H9 (cell line): ENCODE data around the gene C3orf20. TPM values are rescaled to one million over a fixed set of nuclear protein-coding genes. Genes with fewer than 3 reads are reported as not detected.
A peak's percentile ranks its signal among the peaks of the same experiment; 100 is the strongest.

ENCODE experiments used
- DNase-seq: peaks from one replicate; pipeline ENCODE4 v3.0.0-alpha.2; 2017
- H2AFZ ChIP-seq: one replicate; pipeline ENCODE4 v1.6.1; 2013; ENCODE audit warnings: mild to moderate bottlenecking, low read length, control low read depth, moderate library complexity
- H2AK5ac ChIP-seq: 2 replicates; pipeline ENCODE4 v1.6.1; 2013; ENCODE audit warnings: low read length, control low read depth, mixed read lengths; ENCODE audit not compliant: insufficient read length
- H2BK120ac ChIP-seq: one replicate; pipeline ENCODE4 v1.6.1; 2013; ENCODE audit warnings: low read depth, mild to moderate bottlenecking, low read length, control low read depth, inconsistent platforms; ENCODE audit not compliant: poor library complexity, severe bottlenecking
- H2BK12ac ChIP-seq: 2 replicates; pipeline ENCODE4 v1.6.1; 2013; ENCODE audit warnings: low read length, control low read depth, mixed read lengths, low read depth; ENCODE audit not compliant: insufficient read length
- H2BK15ac ChIP-seq: 2 replicates; pipeline ENCODE4 v1.6.1; 2013; ENCODE audit warnings: low read depth, low read length, control low read depth
- H2BK20ac ChIP-seq: one replicate; pipeline ENCODE4 v1.6.1; 2013; ENCODE audit warnings: low read depth, mild to moderate bottlenecking, low read length, control low read depth, inconsistent platforms; ENCODE audit not compliant: poor library complexity, severe bottlenecking
- H2BK5ac ChIP-seq: 2 replicates; pipeline ENCODE4 v1.6.1; 2013; ENCODE audit warnings: low read length, control low read depth, mixed read lengths; ENCODE audit not compliant: insufficient read length
- H3K14ac ChIP-seq: 2 replicates; pipeline ENCODE4 v1.6.1; 2013; ENCODE audit warnings: low read length, control low read depth; ENCODE audit not compliant: insufficient read depth
- H3K18ac ChIP-seq: 2 replicates; pipeline ENCODE4 v1.6.1; 2013; ENCODE audit warnings: low read depth, mild to moderate bottlenecking, mixed read lengths, low read length, control low read depth; ENCODE audit not compliant: insufficient read length
- H3K23ac ChIP-seq: 2 replicates; pipeline ENCODE4 v1.6.1; 2013; ENCODE audit warnings: low read length, control low read depth, mixed read lengths, low read depth; ENCODE audit not compliant: insufficient read length
- H3K23me2 ChIP-seq: 2 replicates; pipeline ENCODE4 v1.6.1; 2013; ENCODE audit warnings: low read depth, mild to moderate bottlenecking, mixed read lengths, low read length, control low read depth; ENCODE audit not compliant: insufficient read length, poor library complexity, severe bottlenecking
- H3K27ac ChIP-seq: 2 replicates; pipeline ENCODE4 v1.5.1; 2013; ENCODE audit warnings: low read length, control low read depth, mixed read lengths, low read depth; ENCODE audit not compliant: insufficient read length
- H3K27me3 ChIP-seq: 2 replicates; pipeline ENCODE4 v1.6.1; 2013; ENCODE audit warnings: low read length, control low read depth, inconsistent platforms; ENCODE audit not compliant: insufficient read depth
- H3K4ac ChIP-seq: 2 replicates; pipeline ENCODE4 v1.6.1; 2013; ENCODE audit warnings: low read depth, mild to moderate bottlenecking, control low read depth, inconsistent platforms, low read length, moderate library complexity
- H3K4me1 ChIP-seq: 2 replicates; pipeline ENCODE4 v1.6.1; 2013; ENCODE audit warnings: low read length, control low read depth, inconsistent platforms; ENCODE audit not compliant: insufficient read depth
- H3K4me2 ChIP-seq: 2 replicates; pipeline ENCODE4 v1.6.1; 2013; ENCODE audit warnings: low read length, control low read depth, mixed read lengths; ENCODE audit not compliant: insufficient read length, insufficient read depth
- H3K56ac ChIP-seq: 2 replicates; pipeline ENCODE4 v1.6.1; 2013; ENCODE audit warnings: low read depth, mild to moderate bottlenecking, mixed read lengths, low read length, control low read depth; ENCODE audit not compliant: insufficient read length
- H3K79me1 ChIP-seq: 2 replicates; pipeline ENCODE4 v1.6.1; 2013; ENCODE audit warnings: low read depth, mild to moderate bottlenecking, moderate library complexity, low read length, control low read depth, inconsistent platforms; ENCODE audit not compliant: insufficient read depth, poor library complexity, severe bottlenecking
- H3K79me2 ChIP-seq: 2 replicates; pipeline ENCODE4 v1.6.1; 2013; ENCODE audit warnings: low read length, control low read depth, inconsistent platforms; ENCODE audit not compliant: insufficient read depth
- H3K9ac ChIP-seq: 2 replicates; pipeline ENCODE4 v1.6.1; 2013; ENCODE audit warnings: low read length, control low read depth, mixed read lengths; ENCODE audit not compliant: insufficient read length; ENCODE audit errors: extremely low read depth
- H3K9me3 ChIP-seq: one replicate; pipeline ENCODE4 v1.6.1; 2013; ENCODE audit warnings: low read depth, low read length, inconsistent platforms; ENCODE audit not compliant: control insufficient read depth
- H3T11ph ChIP-seq: one replicate; pipeline ENCODE4 v1.6.1; 2013; ENCODE audit warnings: mild to moderate bottlenecking, low read length, control low read depth, inconsistent platforms
- H4K20me1 ChIP-seq: one replicate; pipeline ENCODE4 v1.6.1; 2013; ENCODE audit not compliant: control insufficient read depth, insufficient read length, insufficient read depth
- H4K5ac ChIP-seq: 2 replicates; pipeline ENCODE4 v1.6.1; 2013; ENCODE audit warnings: low read depth, mild to moderate bottlenecking, mixed read lengths, low read length, control low read depth; ENCODE audit not compliant: insufficient read length
- H4K8ac ChIP-seq: replicated peaks from 2 replicates; pipeline ENCODE4 v1.6.1; 2013; ENCODE audit warnings: low read length, control low read depth, mixed read lengths, low read depth; ENCODE audit not compliant: insufficient read length
- H4K91ac ChIP-seq: 2 replicates; pipeline ENCODE4 v1.6.1; 2013; ENCODE audit warnings: low read depth, mild to moderate bottlenecking, moderate library complexity, mixed read lengths, low read length, control low read depth; ENCODE audit not compliant: insufficient read length
- H3K27ac Mint-ChIP-seq, 3 experiments: 2 replicates in 2 of 3; 3 replicates in 1 of 3; pipeline ENCODE4 v1.8.0; 2020 to 2021; ENCODE audit warnings: mixed read lengths in 3 of 3, mild to moderate bottlenecking in 1 of 3, moderate library complexity in 1 of 3
- H3K27me3 Mint-ChIP-seq: 2 replicates; pipeline ENCODE4 v1.8.0; 2021; ENCODE audit warnings: low read depth, mild to moderate bottlenecking, moderate library complexity, mixed read lengths
- H3K36me3 Mint-ChIP-seq, 3 experiments: 2 replicates in 2 of 3; 3 replicates in 1 of 3; pipeline ENCODE4 v1.8.0; 2020 to 2021; ENCODE audit warnings: low read depth in 3 of 3, mixed read lengths in 3 of 3; ENCODE audit not compliant: insufficient read depth in 1 of 3
- H3K4me1 Mint-ChIP-seq, 2 experiments: 2 replicates each; pipeline ENCODE4 v1.8.0; 2020; ENCODE audit warnings: mixed read lengths in 2 of 2
- H3K4me3 Mint-ChIP-seq, 2 experiments: 2 replicates in 1 of 2; 3 replicates in 1 of 2; pipeline ENCODE4 v1.8.0; 2020 to 2021; ENCODE audit warnings: mild to moderate bottlenecking in 2 of 2, mixed read lengths in 2 of 2, moderate library complexity in 1 of 2
- H3K9me3 Mint-ChIP-seq, 2 experiments: 2 replicates in 1 of 2; 3 replicates in 1 of 2; pipeline ENCODE4 v1.8.0; 2020; ENCODE audit warnings: mild to moderate bottlenecking in 2 of 2, mixed read lengths in 2 of 2, moderate library complexity in 1 of 2
- CTCF ChIP-seq: fragments of 200-600 bp; sonication (generic); conservative IDR thresholded peaks from 3 replicates; pipeline ENCODE4 v1.8.0; 2021; ENCODE audit warnings: antibody characterized with exemption, mild to moderate bottlenecking
- WGBS: extraction: QIAGEN DNeasy Blood & Tissue Kit; methylation state at CpG from one replicate; pipeline ENCODE4 v1.1.7; 2013; ENCODE audit warnings: missing lambda C conversion rate, low lambda C conversion rate, mixed read lengths; ENCODE audit not compliant: insufficient read length; ENCODE audit errors: extremely low coverage; 5-methylcytosine and 5-hydroxymethylcytosine counted together
- total RNA-seq: library from RNA; stranded (reverse); gene quantifications from 2 replicates; pipeline ENCODE4 v1.2.1, GENCODE V29; 2021

Gene C3orf20
- total RNA-seq, 1 experiment from 2014 or later = not detected

- H2BK5ac ChIP-seq = no peak overlapping the region
- H3K23ac ChIP-seq = no peak overlapping the region
- H4K20me1 ChIP-seq = no peaks in the 10 kb centered on the region
- no peak overlapping the region for H2AFZ ChIP-seq
- no peaks in the 10 kb centered on the region for H3K79me1 ChIP-seq
- peak overlapping the region; percentile 56 for H3K4me2 ChIP-seq
- Mint-ChIP-seq H3K4me3 (peak overlapping the region; percentile 86 to 95), H3K4me1 (peaks cover 24 to 32% of the 10 kb centered on the region in 2 experiments), H3K36me3 (no peaks in the 10 kb centered on the region), H3K9me3 (no peaks in the 10 kb centered on the region; a peak in 1 of 5 replicates), H3K27ac (no peak overlapping the region), H3K27me3 (peaks cover 81% of the 10 kb centered on the region)
- no peak overlapping the region for H4K5ac ChIP-seq
- no peak overlapping the region for H3K27ac ChIP-seq
- H3K23me2 ChIP-seq = peaks cover 12% of the 10 kb centered on the region
- H3T11ph ChIP-seq = no peak overlapping the region
- no peak overlapping the region for H2BK120ac ChIP-seq
- no peak overlapping the region for H3K18ac ChIP-seq
- no peaks in the 10 kb centered on the region for H3K9me3 ChIP-seq
- no peaks in the 10 kb centered on the region for H3K79me2 ChIP-seq
- no peak overlapping the region for H3K56ac ChIP-seq
- H2BK12ac ChIP-seq = no peak overlapping the region
- peak overlapping the region; percentile 12 for H3K9ac ChIP-seq
- no peaks in the 10 kb centered on the region; the same call in 1 of the 2 replicates for H3K4me1 ChIP-seq
- H4K8ac ChIP-seq = no peak overlapping the region
- WGBS = no CpG with 5 or more reads among the region's 78 CpGs
- no peak overlapping the region for H2AK5ac ChIP-seq
- H2BK15ac ChIP-seq = no peak overlapping the region
- no peak overlapping the region for H3K4ac ChIP-seq
- peak overlapping the region; percentile 11; the same call in 1 of the 2 replicates for H3K14ac ChIP-seq
- peak; percentile 56 for DNase-seq
- H3K27me3 ChIP-seq = peaks cover 9% of the 10 kb centered on the region; the same call in 1 of the 2 replicates
- no peak overlapping the region for H2BK20ac ChIP-seq
- no peak for TF ChIP-seq CTCF
- no peak overlapping the region for H4K91ac ChIP-seq
Measured at GRCh38 chr3:14810801-14811661, 136.1 kb downstream of the C3orf20 start.
